ENCODE measurements around the gene CEP112. TPM values are rescaled to one million over a fixed set of nuclear protein-coding genes. Genes with fewer than 3 reads are reported as not detected.

Gene CEP112
- polyA plus RNA-seq, 2 donors: 1.6 to 3.1 TPM

DNA sequence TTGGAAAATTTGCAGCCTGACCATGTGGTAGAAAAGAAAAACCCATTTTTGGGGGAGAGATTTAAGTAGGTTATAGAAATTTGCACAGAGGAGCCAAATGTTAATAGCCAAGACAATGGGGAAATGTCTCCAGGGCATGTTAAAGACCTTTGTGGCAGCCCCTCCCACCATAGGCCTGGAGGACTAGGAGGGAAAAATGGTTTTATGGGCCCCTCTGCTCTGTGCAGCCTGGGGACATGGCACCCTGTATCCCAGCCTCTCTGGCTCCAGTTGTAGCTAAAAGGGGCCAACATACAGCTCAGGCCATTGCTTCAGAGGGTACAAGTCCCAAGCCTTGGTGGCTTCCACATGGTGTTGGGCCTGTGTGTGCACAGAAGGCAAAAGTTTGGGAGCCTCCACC, 384.6 kb downstream of the CEP112 start:
- Histone ChIP-seq H3K4me1 (ENCODE audit: control insufficient read depth in 2 of 2, insufficient read depth in 2 of 2, low read length in 1 of 2) (no peaks in the 10 kb centered on the region), H3K9me3 (ENCODE audit: control insufficient read depth in 2 of 2, insufficient read depth in 1 of 2, low read depth in 1 of 2, low read length in 1 of 2) (peaks cover 6% of the 10 kb centered on the region in 2 donors), H3K27ac (ENCODE audit: low read depth in 2 of 2, low read length in 1 of 2) (no peak overlapping the region)

DNA sequence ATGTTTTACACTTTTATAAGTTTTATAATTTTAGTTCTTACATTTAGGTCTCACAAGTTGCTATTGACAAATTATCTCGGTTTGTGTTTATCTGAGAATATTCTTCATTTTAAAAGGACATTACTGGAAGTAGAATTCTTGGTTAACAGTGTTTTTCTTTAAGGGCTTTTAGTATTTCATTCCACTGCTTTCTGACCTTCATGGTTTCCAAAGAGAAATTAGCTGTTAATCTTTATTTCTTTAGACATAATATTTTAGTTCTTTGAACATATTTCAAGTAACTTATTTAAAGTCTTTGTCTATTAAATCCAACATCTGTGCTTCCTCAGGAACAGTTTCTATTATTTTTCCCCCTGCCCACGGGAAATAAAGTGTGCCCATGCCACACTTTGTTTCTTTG, 390.4 kb downstream of the CEP112 start:
- no peak overlapping the region for H3K4me3 ChIP-seq (ENCODE audit: low read depth in 1 of 2, low read length in 2 of 2)
- H3K27ac ChIP-seq (ENCODE audit: low read depth in 2 of 2, low read length in 1 of 2): no peak overlapping the region
- H3K9me3 ChIP-seq (ENCODE audit: control insufficient read depth in 2 of 2, insufficient read depth in 1 of 2, low read depth in 1 of 2, low read length in 1 of 2): peaks cover 0 to 2% of the 10 kb centered on the region in 2 donors
- 88 to 95% methylated on average over 2 of the region's 2 CpGs for WGBS, 2 donors
- no peaks in the 10 kb centered on the region for H3K36me3 ChIP-seq (ENCODE audit: control insufficient read depth in 2 of 2, insufficient read depth in 2 of 2, low read length in 1 of 2)
- H3K27me3 ChIP-seq (ENCODE audit: control insufficient read depth in 1 of 2, insufficient read depth in 2 of 2, low read length in 2 of 2): no peaks in the 10 kb centered on the region
- H3K4me1 ChIP-seq (ENCODE audit: control insufficient read depth in 2 of 2, insufficient read depth in 2 of 2, low read length in 1 of 2): no peaks in the 10 kb centered on the region

More for the DNA sequence above, 384.6 kb downstream of the CEP112 start:
- H3K36me3 ChIP-seq (ENCODE audit: control insufficient read depth in 2 of 2, insufficient read depth in 2 of 2, low read length in 1 of 2): no peaks in the 10 kb centered on the region
- no peaks in the 10 kb centered on the region for H3K27me3 ChIP-seq (ENCODE audit: control insufficient read depth in 1 of 2, insufficient read depth in 2 of 2, low read length in 2 of 2)
- H3K4me3 ChIP-seq (ENCODE audit: low read depth in 1 of 2, low read length in 2 of 2): no peak overlapping the region

DNA sequence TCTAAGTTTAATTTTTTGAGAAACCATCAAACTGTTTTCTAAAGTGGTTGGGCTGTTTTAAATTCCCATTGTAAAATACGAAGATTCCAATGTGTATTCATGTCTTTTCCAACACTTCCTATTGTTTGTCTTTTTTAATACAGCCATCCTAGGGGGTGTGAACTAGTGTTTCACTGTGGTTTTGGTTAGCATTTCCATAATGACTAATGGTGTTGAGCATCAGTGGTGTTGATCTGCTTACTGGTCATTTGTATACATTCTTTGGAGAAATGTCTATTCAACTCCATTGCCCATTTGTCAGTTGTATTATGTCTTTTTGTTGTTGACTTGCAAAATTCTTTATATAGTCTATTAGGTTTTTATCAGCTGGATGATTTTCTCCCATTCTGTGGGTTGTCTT, 391.3 kb downstream of the CEP112 start:
- Histone ChIP-seq H3K4me1 (ENCODE audit: control insufficient read depth in 2 of 2, insufficient read depth in 2 of 2, low read length in 1 of 2) (no peaks in the 10 kb centered on the region), H3K27me3 (ENCODE audit: control insufficient read depth in 1 of 2, insufficient read depth in 2 of 2, low read length in 2 of 2) (no peaks in the 10 kb centered on the region), H3K27ac (ENCODE audit: low read depth in 2 of 2, low read length in 1 of 2) (no peak overlapping the region), H3K4me3 (ENCODE audit: low read depth in 1 of 2, low read length in 2 of 2) (no peak overlapping the region), H3K9me3 (ENCODE audit: control insufficient read depth in 2 of 2, insufficient read depth in 1 of 2, low read depth in 1 of 2, low read length in 1 of 2) (peaks cover 0 to 2% of the 10 kb centered on the region in 2 donors), H3K36me3 (ENCODE audit: control insufficient read depth in 2 of 2, insufficient read depth in 2 of 2, low read length in 1 of 2) (no peaks in the 10 kb centered on the region)
- 95% methylated on average over 1 of the region's 1 CpG for WGBS, 2 donors

DNA sequence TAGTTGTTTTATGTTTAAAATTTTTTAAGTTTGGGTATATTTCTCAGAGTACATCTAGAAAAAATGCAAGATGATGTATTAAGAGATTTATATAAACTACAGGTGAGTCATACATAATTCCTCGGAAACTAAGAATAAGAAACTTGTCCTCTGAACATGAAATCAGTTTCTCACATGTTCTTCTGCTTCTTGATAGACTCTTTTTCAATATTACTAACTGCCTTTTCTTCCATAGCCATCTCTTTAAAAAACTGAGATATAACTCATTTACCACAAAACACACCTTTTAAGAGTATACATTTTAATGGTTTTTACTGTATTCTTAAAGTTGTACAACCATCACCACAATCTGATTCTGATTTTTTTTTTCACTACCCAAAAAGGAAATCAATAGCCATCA, 392.1 kb downstream of the CEP112 start:
- H3K36me3 ChIP-seq (ENCODE audit: control insufficient read depth in 2 of 2, insufficient read depth in 2 of 2, low read length in 1 of 2): no peaks in the 10 kb centered on the region
- no peak overlapping the region for H3K27ac ChIP-seq (ENCODE audit: low read depth in 2 of 2, low read length in 1 of 2)
- WGBS, 2 donors: 44 to 68% methylated on average over 1 of the region's 1 CpG
- H3K4me3 ChIP-seq (ENCODE audit: low read depth in 1 of 2, low read length in 2 of 2): no peak overlapping the region
- peaks cover 0 to 2% of the 10 kb centered on the region in 2 donors for H3K9me3 ChIP-seq (ENCODE audit: control insufficient read depth in 2 of 2, insufficient read depth in 1 of 2, low read depth in 1 of 2, low read length in 1 of 2)
- no peaks in the 10 kb centered on the region for H3K4me1 ChIP-seq (ENCODE audit: control insufficient read depth in 2 of 2, insufficient read depth in 2 of 2, low read length in 1 of 2)
- no peaks in the 10 kb centered on the region for H3K27me3 ChIP-seq (ENCODE audit: control insufficient read depth in 1 of 2, insufficient read depth in 2 of 2, low read length in 2 of 2)

DNA sequence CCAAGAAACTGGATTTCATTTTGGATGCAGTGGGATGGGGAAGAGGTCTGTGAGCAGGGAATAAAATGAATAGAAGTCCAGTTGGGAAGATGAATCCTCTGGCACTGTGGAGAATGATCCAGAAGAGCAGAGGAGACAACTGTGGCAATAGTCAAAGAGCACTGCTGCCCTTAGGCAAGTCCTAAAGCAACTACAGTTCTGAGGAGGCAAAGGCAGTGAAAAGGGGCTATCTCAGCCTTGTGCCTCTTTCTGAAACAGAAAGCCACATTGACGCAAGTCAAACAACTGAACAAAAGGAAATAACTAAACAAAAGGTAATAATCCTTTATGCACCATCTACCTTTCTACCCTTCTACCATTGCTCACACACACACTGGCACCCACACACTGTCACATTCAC, 392.5 kb downstream of the CEP112 start:
- 61 to 76% methylated on average over 1 of the region's 1 CpG for WGBS, 2 donors
- Histone ChIP-seq H3K4me1 (ENCODE audit: control insufficient read depth in 2 of 2, insufficient read depth in 2 of 2, low read length in 1 of 2) (no peaks in the 10 kb centered on the region), H3K9me3 (ENCODE audit: control insufficient read depth in 2 of 2, insufficient read depth in 1 of 2, low read depth in 1 of 2, low read length in 1 of 2) (peaks cover 0 to 2% of the 10 kb centered on the region in 2 donors), H3K4me3 (ENCODE audit: low read depth in 1 of 2, low read length in 2 of 2) (no peak overlapping the region), H3K27ac (ENCODE audit: low read depth in 2 of 2, low read length in 1 of 2) (no peak overlapping the region), H3K27me3 (ENCODE audit: control insufficient read depth in 1 of 2, insufficient read depth in 2 of 2, low read length in 2 of 2) (no peaks in the 10 kb centered on the region), H3K36me3 (ENCODE audit: control insufficient read depth in 2 of 2, insufficient read depth in 2 of 2, low read length in 1 of 2) (no peaks in the 10 kb centered on the region)

DNA sequence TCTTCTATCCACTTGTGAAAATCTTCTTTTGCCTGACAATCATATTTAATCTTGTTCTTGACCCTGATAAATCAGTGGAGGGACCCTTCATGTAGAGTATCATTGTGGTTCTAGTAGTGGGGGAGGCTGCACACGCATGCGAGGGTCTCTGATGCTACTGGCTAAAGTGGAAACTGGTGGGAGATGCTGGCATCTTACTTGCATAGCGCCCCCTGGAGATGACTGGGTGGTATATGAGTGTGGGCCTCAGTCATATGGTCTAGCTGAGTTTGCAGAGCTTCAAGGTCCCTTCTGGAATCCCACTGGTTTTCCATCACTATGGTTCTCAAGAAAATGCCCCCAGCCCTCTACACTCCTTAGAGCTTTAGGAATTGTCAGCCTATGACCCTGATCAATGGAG, 394.1 kb downstream of the CEP112 start:
- no peak overlapping the region for H3K27ac ChIP-seq (ENCODE audit: low read depth in 2 of 2, low read length in 1 of 2)
- no peak overlapping the region for H3K4me3 ChIP-seq (ENCODE audit: low read depth in 1 of 2, low read length in 2 of 2)
- H3K36me3 ChIP-seq (ENCODE audit: control insufficient read depth in 2 of 2, insufficient read depth in 2 of 2, low read length in 1 of 2): no peaks in the 10 kb centered on the region
- H3K9me3 ChIP-seq (ENCODE audit: control insufficient read depth in 2 of 2, insufficient read depth in 1 of 2, low read depth in 1 of 2, low read length in 1 of 2): peaks cover 0 to 2% of the 10 kb centered on the region in 2 donors
- 61 to 70% methylated on average over 3 of the region's 3 CpGs for WGBS, 2 donors
- no peaks in the 10 kb centered on the region for H3K27me3 ChIP-seq (ENCODE audit: control insufficient read depth in 1 of 2, insufficient read depth in 2 of 2, low read length in 2 of 2)
- H3K4me1 ChIP-seq (ENCODE audit: control insufficient read depth in 2 of 2, insufficient read depth in 2 of 2, low read length in 1 of 2): no peaks in the 10 kb centered on the region

DNA sequence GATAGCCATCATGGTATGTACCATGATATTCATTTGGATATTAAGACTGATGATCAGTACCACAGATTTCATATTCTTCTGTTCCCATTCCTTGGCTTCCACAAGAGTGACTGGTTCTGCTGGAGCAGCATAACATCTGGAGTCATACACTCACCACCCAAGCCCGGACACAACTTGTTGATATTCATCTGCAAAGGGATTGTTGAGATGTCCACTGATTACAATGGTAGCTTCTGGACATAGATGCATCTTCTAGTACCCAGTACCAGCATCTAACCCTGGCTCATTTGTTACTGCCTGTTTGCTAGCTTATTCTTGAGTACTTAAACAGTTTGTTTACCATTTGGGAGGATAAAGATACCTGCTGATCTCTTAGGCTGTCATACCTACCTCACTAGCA, 394.8 kb downstream of the CEP112 start:
- H3K36me3 ChIP-seq (ENCODE audit: control insufficient read depth in 2 of 2, insufficient read depth in 2 of 2, low read length in 1 of 2): no peaks in the 10 kb centered on the region
- WGBS, 2 donors: 94 to 96% methylated on average over 1 of the region's 1 CpG
- H3K4me3 ChIP-seq (ENCODE audit: low read depth in 1 of 2, low read length in 2 of 2): no peak overlapping the region
- H3K27me3 ChIP-seq (ENCODE audit: control insufficient read depth in 1 of 2, insufficient read depth in 2 of 2, low read length in 2 of 2): no peaks in the 10 kb centered on the region
- H3K9me3 ChIP-seq (ENCODE audit: control insufficient read depth in 2 of 2, insufficient read depth in 1 of 2, low read depth in 1 of 2, low read length in 1 of 2): peaks cover 0 to 2% of the 10 kb centered on the region in 2 donors
- H3K4me1 ChIP-seq (ENCODE audit: control insufficient read depth in 2 of 2, insufficient read depth in 2 of 2, low read length in 1 of 2): no peaks in the 10 kb centered on the region
- no peak overlapping the region for H3K27ac ChIP-seq (ENCODE audit: low read depth in 2 of 2, low read length in 1 of 2)

DNA sequence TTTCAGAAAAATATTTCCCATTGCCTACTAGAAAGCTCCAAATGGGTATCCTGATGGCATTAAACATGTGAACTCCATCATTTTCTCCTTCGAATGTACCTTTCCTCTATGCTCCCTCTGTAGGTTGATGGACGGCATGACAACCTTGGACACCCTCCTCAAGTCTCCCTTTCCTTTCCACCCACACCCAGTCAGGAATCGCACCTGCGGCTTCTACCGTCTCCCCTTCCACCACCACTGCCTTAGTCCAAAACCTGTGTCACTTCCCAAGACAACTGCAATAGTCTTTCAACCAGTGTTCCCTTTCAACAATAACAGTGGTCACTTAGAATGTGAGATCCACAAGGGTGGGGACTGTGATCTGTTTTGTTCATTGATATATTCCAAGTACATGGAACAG, 397.4 kb downstream of the CEP112 start:
- Histone ChIP-seq H3K4me3 (ENCODE audit: low read depth in 1 of 2, low read length in 2 of 2) (no peak overlapping the region), H3K27me3 (ENCODE audit: control insufficient read depth in 1 of 2, insufficient read depth in 2 of 2, low read length in 2 of 2) (no peaks in the 10 kb centered on the region), H3K9me3 (ENCODE audit: control insufficient read depth in 2 of 2, insufficient read depth in 1 of 2, low read depth in 1 of 2, low read length in 1 of 2) (no peaks in the 10 kb centered on the region), H3K36me3 (ENCODE audit: control insufficient read depth in 2 of 2, insufficient read depth in 2 of 2, low read length in 1 of 2) (no peaks in the 10 kb centered on the region), H3K27ac (ENCODE audit: low read depth in 2 of 2, low read length in 1 of 2) (no peak overlapping the region), H3K4me1 (ENCODE audit: control insufficient read depth in 2 of 2, insufficient read depth in 2 of 2, low read length in 1 of 2) (no peaks in the 10 kb centered on the region)
- WGBS, 2 donors: 53 to 68% methylated on average over 5 of the region's 5 CpGs

DNA sequence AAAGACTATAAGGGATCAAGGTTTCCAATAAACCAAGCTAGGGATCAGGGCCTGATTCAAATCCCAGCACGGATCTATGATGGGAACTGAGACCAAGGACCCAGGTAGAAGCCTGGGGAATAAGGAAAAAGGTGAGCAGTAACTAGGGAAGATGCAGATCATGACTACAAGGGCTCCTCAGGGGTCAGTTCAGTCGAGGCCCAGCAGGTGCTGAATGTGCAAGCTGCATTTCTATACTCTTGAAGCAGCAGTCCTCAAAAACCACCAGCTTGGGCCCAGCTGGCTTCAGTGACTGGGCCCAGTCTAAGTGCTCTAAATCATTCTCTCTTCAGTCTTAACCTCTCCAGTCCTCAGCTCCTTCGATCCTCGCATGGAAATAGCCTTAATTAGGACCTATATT, 401.7 kb downstream of the CEP112 start:
- Histone ChIP-seq H3K9me3 (ENCODE audit: control insufficient read depth in 2 of 2, insufficient read depth in 1 of 2, low read depth in 1 of 2, low read length in 1 of 2) (no peaks in the 10 kb centered on the region), H3K27me3 (ENCODE audit: control insufficient read depth in 1 of 2, insufficient read depth in 2 of 2, low read length in 2 of 2) (no peaks in the 10 kb centered on the region), H3K4me1 (ENCODE audit: control insufficient read depth in 2 of 2, insufficient read depth in 2 of 2, low read length in 1 of 2) (no peaks in the 10 kb centered on the region), H3K4me3 (ENCODE audit: low read depth in 1 of 2, low read length in 2 of 2) (no peak overlapping the region), H3K27ac (ENCODE audit: low read depth in 2 of 2, low read length in 1 of 2) (no peak overlapping the region), H3K36me3 (ENCODE audit: control insufficient read depth in 2 of 2, insufficient read depth in 2 of 2, low read length in 1 of 2) (no peaks in the 10 kb centered on the region)
- 79% methylated on average over 4 of the region's 4 CpGs for WGBS, 2 donors

DNA sequence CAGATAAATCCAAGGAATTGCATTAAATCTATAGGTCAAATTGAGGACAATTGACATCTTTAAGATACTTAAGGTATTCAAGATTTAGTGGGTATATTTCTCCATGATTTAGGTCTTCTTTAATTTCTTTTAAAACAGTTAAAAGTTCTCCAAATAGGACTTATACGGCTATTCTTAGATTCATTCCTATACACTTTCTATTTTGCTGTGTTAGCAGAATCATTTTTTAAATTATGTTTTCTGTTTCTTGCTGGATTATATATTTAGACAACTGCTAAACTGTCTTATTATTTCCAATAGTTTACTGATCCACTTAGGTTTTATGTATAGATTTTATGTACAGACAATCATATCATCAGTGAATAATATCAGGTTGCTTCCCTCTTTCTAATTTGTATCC, 404.4 kb downstream of the CEP112 start:
- Histone ChIP-seq H3K27ac (ENCODE audit: low read depth in 2 of 2, low read length in 1 of 2) (no peak overlapping the region), H3K4me1 (ENCODE audit: control insufficient read depth in 2 of 2, insufficient read depth in 2 of 2, low read length in 1 of 2) (no peaks in the 10 kb centered on the region), H3K4me3 (ENCODE audit: low read depth in 1 of 2, low read length in 2 of 2) (no peak overlapping the region), H3K27me3 (ENCODE audit: control insufficient read depth in 1 of 2, insufficient read depth in 2 of 2, low read length in 2 of 2) (no peaks in the 10 kb centered on the region), H3K9me3 (ENCODE audit: control insufficient read depth in 2 of 2, insufficient read depth in 1 of 2, low read depth in 1 of 2, low read length in 1 of 2) (no peaks in the 10 kb centered on the region), H3K36me3 (ENCODE audit: control insufficient read depth in 2 of 2, insufficient read depth in 2 of 2, low read length in 1 of 2) (no peaks in the 10 kb centered on the region)
- WGBS, 2 donors: 86 to 97% methylated on average over 1 of the region's 1 CpG
